OCI-LY1 (cell line): ENCODE measurements around the gene ODAD2.

ENCODE experiments used
- CTCF ChIP-seq: fragments of 200-600 bp; sonication (generic), shearing (Covaris generic); IDR thresholded peaks from 2 replicates; pipeline ENCODE4 v1.5.1; 2017; ENCODE audit warnings: mild to moderate bottlenecking, antibody characterized with exemption, low read length, moderate library complexity, mixed read lengths
- EZH2 ChIP-seq: fragments of 200-600 bp; sonication (generic), shearing (Covaris generic); IDR thresholded peaks from 2 replicates; pipeline ENCODE4 v1.8.0; 2017; ENCODE audit warnings: borderline replicate concordance, mixed run types, mild to moderate bottlenecking, antibody characterized with exemption, low read length, moderate library complexity, mixed read lengths

DNA sequence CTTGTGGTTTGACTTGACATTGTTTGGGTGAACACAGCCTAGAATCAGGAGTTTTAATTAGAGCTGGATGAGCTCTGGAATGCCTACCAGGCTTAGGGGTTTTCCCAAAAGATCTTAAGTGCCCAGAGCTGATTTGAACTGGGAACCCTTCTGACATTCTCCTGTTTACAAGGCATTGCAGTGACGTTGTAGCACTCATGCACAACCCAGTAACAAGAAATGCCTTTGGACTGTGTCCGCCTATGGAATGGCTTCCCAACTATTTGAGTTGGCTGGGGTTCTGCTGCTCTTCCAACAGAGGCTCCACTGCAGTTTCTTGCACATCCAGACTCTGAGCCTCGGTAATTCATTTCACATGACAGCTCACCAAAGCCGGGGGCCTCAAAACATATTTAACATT, 176.6 kb downstream of the ODAD2 start:
- TF ChIP-seq CTCF (no peak), EZH2 (no peak)
